GM19240 (cell line): Measurements from ENCODE around the gene IQGAP1.
"Not testable (repeated sequence)": the region's sequence is repeated elsewhere in the genome, so short reads cannot be mapped to it uniquely, and the experiment has no call there.

Experiments used
- DNase-seq: peaks from one replicate; pipeline ENCODE4 v3.0.0; 2011; ENCODE audit warnings: low spot score; ENCODE audit not compliant: insufficient read length

The IQGAP1 gene

GRCh38 chr15:90407871-90408317 lies 19.9 kb downstream of the IQGAP1 start:
- DNase-seq, result no peak

GRCh38 chr15:90408657-90409056 lies 20.6 kb downstream of the IQGAP1 start:
- no peak for DNase-seq

- not testable (repeated sequence) for DNase-seq
These were observed 21.5 kb downstream of the IQGAP1 start for GRCh38 chr15:90409587-90409986.

- DNase-seq, result not testable (repeated sequence)
These were observed 22.3 kb downstream of the IQGAP1 start for GRCh38 chr15:90410316-90410715.

- no peak for DNase-seq
These were observed 23.1 kb downstream of the IQGAP1 start for GRCh38 chr15:90411176-90411575.

GRCh38 chr15:90412356-90413194 lies 24.5 kb downstream of the IQGAP1 start:
- DNase-seq, result no peak

GRCh38 chr15:90413411-90414379 lies 25.7 kb downstream of the IQGAP1 start:
- DNase-seq, result no peak

GRCh38 chr15:90414408-90415028 lies 26.5 kb downstream of the IQGAP1 start:
- DNase-seq, result no peak

GRCh38 chr15:90416052-90416451 lies 28.0 kb downstream of the IQGAP1 start:
- DNase-seq, result not testable (repeated sequence)

- no peak for DNase-seq
These were observed 30.6 kb downstream of the IQGAP1 start for GRCh38 chr15:90418627-90419026.

- no peak for DNase-seq
These were observed 31.2 kb downstream of the IQGAP1 start for GRCh38 chr15:90419206-90419605.

GRCh38 chr15:90419738-90420406 lies 31.8 kb downstream of the IQGAP1 start:
- no peak for DNase-seq

- no peak for DNase-seq
These were observed 32.4 kb downstream of the IQGAP1 start for GRCh38 chr15:90420451-90420850.

GRCh38 chr15:90421527-90421926 lies 33.5 kb downstream of the IQGAP1 start:
- no peak for DNase-seq

GRCh38 chr15:90422043-90422442 lies 34.0 kb downstream of the IQGAP1 start:
- no peak for DNase-seq

- DNase-seq, result no peak
These were observed 34.9 kb downstream of the IQGAP1 start for GRCh38 chr15:90422936-90423335.

- no peak for DNase-seq
These were observed 35.8 kb downstream of the IQGAP1 start for GRCh38 chr15:90423801-90424319.

GRCh38 chr15:90425726-90426346 lies 37.8 kb downstream of the IQGAP1 start:
- no peak for DNase-seq

GRCh38 chr15:90427185-90427584 lies 39.1 kb downstream of the IQGAP1 start:
- no peak for DNase-seq

- DNase-seq, result no peak
These were observed 44.2 kb downstream of the IQGAP1 start for GRCh38 chr15:90432253-90432652.
